Measurements from ENCODE around the gene PXN.
A peak's percentile ranks its signal among the peaks of the same experiment; 100 is the strongest.

PXN gene

DNA sequence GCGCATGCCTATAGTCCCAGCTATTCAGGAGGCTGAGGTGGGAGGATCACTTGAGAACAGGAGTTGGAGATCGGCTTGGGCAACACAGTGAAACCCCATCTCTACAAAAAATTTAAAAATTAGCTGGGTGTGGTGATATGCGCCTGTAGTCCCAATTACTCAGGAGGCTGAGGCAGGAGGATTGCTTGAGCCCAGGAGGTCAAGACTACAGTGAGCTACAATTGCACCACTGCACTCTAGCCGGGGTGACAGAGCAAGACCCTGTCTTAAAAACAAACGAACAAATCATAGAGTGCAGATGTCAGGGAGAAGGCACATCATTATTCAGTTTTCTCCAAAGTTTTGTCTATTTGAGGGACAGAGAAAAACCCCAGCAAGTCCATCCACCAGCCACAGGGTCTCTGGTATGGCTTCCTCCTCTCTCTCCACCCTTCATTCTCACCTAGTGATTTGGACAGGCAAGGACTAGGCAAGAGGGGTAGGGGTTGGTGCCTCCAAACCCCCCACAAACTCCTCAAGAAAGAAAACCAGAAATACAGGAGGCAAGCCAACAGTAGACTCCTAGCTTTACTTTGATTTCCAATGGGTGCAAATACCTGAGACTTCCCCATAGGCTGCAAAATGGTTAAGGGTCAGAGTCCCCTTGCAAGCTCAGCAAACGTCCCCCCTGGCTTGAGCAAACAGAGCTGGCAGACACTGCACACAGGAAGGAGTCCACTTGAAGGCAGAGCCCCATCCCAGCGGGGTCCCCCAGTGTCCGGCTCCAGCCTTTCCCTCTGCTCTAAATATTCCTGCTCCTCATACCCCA, 38.1 kb downstream of the PXN start:
- H3K4me3 ChIP-seq (ENCODE audit: insufficient read length, low read depth) = no peak overlapping the region
- no peak overlapping the region for H3K9ac ChIP-seq (ENCODE audit: insufficient read length, low read depth)
- DNase-seq (ENCODE audit: low read depth, low spot score) = no peak
- no peaks in the 10 kb centered on the region for H3K9me3 ChIP-seq (ENCODE audit: insufficient read depth, low read length)
- peaks cover 56% of the 10 kb centered on the region for H3K4me1 ChIP-seq (ENCODE audit: insufficient read depth, insufficient read length)
- H3K27me3 ChIP-seq (ENCODE audit: insufficient read depth, insufficient read length) = no peaks in the 10 kb centered on the region
- H3K36me3 ChIP-seq (ENCODE audit: insufficient read depth, insufficient read length, low read length) = peaks cover 47% of the 10 kb centered on the region
- TF ChIP-seq ZNF274 (IDR thresholded peaks at IDR 0.05; ENCODE audit: low read depth, low read length) (no peak), SUZ12 (IDR thresholded peaks at IDR 0.05; ENCODE audit: extremely low read depth, insufficient read depth, insufficient read length) (no peak), YY1 (IDR thresholded peaks at IDR 0.05; ENCODE audit: insufficient read depth, insufficient read length) (no peak)

GRCh38 chr12:120225852-120226640, 39.5 kb downstream of the PXN start:
- Histone ChIP-seq H3K27me3 (ENCODE audit: insufficient read depth, insufficient read length) (no peaks in the 10 kb centered on the region), H3K9ac (ENCODE audit: insufficient read length, low read depth) (peak overlapping the region; percentile 52), H3K9me3 (ENCODE audit: insufficient read depth, low read length) (no peaks in the 10 kb centered on the region), H3K4me1 (ENCODE audit: insufficient read depth, insufficient read length) (peaks cover 60% of the 10 kb centered on the region), H3K36me3 (ENCODE audit: insufficient read depth, insufficient read length, low read length) (peaks cover 61% of the 10 kb centered on the region), H3K4me3 (ENCODE audit: insufficient read length, low read depth) (no peak overlapping the region)
- no peak for DNase-seq (ENCODE audit: low read depth, low spot score)
- TF ChIP-seq ZNF274 (IDR thresholded peaks at IDR 0.05; ENCODE audit: low read depth, low read length) = no peak
- no peak for TF ChIP-seq YY1 (IDR thresholded peaks at IDR 0.05; ENCODE audit: insufficient read depth, insufficient read length)
- no peak for TF ChIP-seq SUZ12 (IDR thresholded peaks at IDR 0.05; ENCODE audit: extremely low read depth, insufficient read depth, insufficient read length)

- DNase-seq (ENCODE audit: low read depth, low spot score) = no peak
- no peak overlapping the region for H3K4me3 ChIP-seq (ENCODE audit: insufficient read length, low read depth)
These were observed 40.4 kb downstream of the PXN start for GRCh38 chr12:120225200-120225558.

DNA sequence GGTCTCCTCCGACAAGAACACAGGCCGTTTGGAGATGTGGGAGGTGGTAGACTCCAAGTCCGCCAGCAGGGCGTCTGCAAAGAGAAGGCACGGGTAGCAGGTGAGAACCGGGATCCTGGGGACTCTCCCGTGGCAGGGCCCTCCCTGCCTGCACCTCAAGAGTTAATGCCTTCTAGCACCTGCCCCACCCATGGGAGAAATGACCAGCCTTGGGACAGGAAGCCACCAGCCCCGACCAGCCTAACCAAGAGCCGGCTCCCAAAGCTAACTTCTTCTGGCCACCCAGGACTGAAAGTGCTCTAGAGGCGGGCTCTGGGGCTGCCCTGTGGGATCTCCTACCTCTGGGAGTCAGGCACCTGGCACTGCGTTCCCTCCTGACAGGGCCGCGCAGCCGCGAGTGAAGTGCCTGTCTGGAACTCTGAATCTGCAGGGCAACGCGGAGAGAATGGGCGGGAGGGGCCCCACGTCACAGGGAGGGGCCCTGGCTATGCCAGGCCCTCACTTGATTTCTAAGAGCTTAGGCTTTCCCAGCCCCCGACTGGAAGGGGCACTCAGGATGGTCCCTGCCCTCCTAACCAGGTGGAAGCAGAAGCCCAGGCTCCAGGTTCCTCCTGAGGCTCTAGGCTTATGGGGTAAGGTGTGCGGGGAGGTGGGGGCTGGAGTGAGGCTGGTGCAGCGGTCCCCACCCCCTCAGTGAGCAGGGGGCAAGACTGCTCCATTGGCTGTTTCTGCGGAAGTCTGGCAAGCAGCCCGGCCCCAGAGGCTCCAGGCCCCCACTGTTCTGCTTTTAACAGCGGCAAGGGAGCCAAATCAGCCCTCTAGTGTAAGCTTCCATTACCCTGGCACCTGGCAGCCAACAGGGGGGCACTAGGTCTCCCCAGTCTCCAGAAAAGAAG, 41.0 kb downstream of the PXN start:
- Histone ChIP-seq H3K9ac (ENCODE audit: insufficient read length, low read depth) (peak overlapping the region; percentile 52), H3K4me1 (ENCODE audit: insufficient read depth, insufficient read length) (peaks cover 61% of the 10 kb centered on the region), H3K27me3 (ENCODE audit: insufficient read depth, insufficient read length) (no peaks in the 10 kb centered on the region), H3K9me3 (ENCODE audit: insufficient read depth, low read length) (no peaks in the 10 kb centered on the region), H3K4me3 (ENCODE audit: insufficient read length, low read depth) (no peak overlapping the region), H3K36me3 (ENCODE audit: insufficient read depth, insufficient read length, low read length) (peaks cover 76% of the 10 kb centered on the region)
- DNase-seq (ENCODE audit: low read depth, low spot score) = no peak
- TF ChIP-seq ZNF274 (IDR thresholded peaks at IDR 0.05; ENCODE audit: low read depth, low read length) = no peak
- no peak for TF ChIP-seq SUZ12 (IDR thresholded peaks at IDR 0.05; ENCODE audit: extremely low read depth, insufficient read depth, insufficient read length)
- TF ChIP-seq YY1 (IDR thresholded peaks at IDR 0.05; ENCODE audit: insufficient read depth, insufficient read length) = no peak

More at GRCh38 chr12:120225200-120225558, 40.4 kb downstream of the PXN start:
- peak overlapping the region; percentile 52 for H3K9ac ChIP-seq (ENCODE audit: insufficient read length, low read depth)
- H3K27me3 ChIP-seq (ENCODE audit: insufficient read depth, insufficient read length) = no peaks in the 10 kb centered on the region
- H3K36me3 ChIP-seq (ENCODE audit: insufficient read depth, insufficient read length, low read length) = peaks cover 70% of the 10 kb centered on the region
- H3K4me1 ChIP-seq (ENCODE audit: insufficient read depth, insufficient read length) = peaks cover 63% of the 10 kb centered on the region
- no peaks in the 10 kb centered on the region for H3K9me3 ChIP-seq (ENCODE audit: insufficient read depth, low read length)
- no peak for TF ChIP-seq ZNF274 (IDR thresholded peaks at IDR 0.05; ENCODE audit: low read depth, low read length)
- TF ChIP-seq YY1 (IDR thresholded peaks at IDR 0.05; ENCODE audit: insufficient read depth, insufficient read length) = no peak
- no peak for TF ChIP-seq SUZ12 (IDR thresholded peaks at IDR 0.05; ENCODE audit: extremely low read depth, insufficient read depth, insufficient read length)

DNA sequence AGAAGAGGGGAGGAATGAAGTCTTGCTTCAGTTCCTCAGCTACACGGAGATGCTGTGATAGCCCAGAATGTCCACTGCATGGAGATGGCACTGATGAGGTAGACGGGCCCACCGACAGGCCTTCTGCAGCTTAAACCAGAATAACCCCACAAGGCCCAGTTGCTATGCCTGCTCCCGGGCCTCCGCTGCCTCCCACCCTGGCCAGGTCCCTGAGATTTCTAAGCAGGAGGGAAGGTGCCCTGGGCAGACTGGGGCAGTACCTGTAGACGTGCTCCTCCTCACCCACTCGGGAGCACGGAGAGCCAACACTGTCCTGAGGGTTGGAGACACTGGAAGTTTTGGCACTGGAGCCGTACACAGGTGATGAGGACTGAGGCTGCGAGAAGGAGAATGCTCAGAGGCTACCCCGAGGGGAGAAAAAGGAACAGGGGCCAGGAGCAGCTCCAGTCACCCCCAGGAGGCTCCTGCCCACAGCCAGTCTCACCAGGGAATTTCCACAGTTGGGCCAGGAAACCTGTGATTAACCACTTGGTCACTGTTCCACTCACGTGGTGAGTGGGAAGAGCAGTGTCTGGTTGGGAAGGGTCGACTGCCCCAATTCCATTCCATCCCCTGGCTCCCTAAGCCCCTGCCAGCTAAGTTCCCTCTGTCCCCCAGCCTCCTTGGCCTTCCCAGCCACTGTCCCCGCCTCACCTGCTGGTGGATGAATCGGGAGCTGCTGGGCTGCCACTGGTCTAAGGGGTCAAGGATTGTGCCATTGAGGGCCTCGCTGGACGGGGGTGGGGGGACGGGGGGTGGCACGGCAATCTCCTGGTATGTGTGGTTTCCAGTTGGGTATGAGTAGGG, 41.8 kb downstream of the PXN start:
- H3K9ac ChIP-seq (ENCODE audit: insufficient read length, low read depth) = no peak overlapping the region
- peaks cover 85% of the 10 kb centered on the region for H3K36me3 ChIP-seq (ENCODE audit: insufficient read depth, insufficient read length, low read length)
- H3K9me3 ChIP-seq (ENCODE audit: insufficient read depth, low read length) = no peaks in the 10 kb centered on the region
- H3K27me3 ChIP-seq (ENCODE audit: insufficient read depth, insufficient read length) = no peaks in the 10 kb centered on the region
- no peak for DNase-seq (ENCODE audit: low read depth, low spot score)
- TF ChIP-seq ZNF274 (IDR thresholded peaks at IDR 0.05; ENCODE audit: low read depth, low read length) = no peak
- TF ChIP-seq YY1 (IDR thresholded peaks at IDR 0.05; ENCODE audit: insufficient read depth, insufficient read length) = no peak
- no peak for TF ChIP-seq SUZ12 (IDR thresholded peaks at IDR 0.05; ENCODE audit: extremely low read depth, insufficient read depth, insufficient read length)
- no peak overlapping the region for H3K4me3 ChIP-seq (ENCODE audit: insufficient read length, low read depth)
- H3K4me1 ChIP-seq (ENCODE audit: insufficient read depth, insufficient read length) = peaks cover 55% of the 10 kb centered on the region

DNA sequence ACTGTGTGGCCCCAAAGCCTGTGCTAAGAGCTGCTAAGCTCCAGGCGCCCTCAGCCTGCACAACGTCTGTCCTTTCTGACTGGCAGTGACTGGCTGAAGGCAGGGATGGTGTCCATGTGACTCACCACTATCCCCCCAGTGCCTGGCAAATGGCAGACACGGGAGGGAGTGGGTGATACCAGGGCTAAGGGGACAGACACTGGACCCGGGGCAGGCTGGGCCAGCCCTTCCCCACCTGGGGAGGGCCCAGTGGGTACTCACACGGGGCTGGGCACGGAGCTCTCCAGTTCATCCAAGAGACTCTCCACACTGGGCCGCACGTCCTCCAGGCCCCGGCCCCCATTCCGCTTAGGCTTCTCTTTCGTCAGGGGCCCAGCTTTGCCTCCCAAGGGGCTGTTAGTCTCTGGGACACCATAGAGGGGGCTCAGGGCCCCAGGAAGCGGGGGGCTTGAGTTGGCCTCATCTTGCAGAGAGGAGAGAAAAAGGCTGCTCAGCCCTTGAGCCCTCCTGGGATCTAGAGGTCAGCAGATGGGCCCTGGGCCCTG, 43.2 kb downstream of the PXN start:
- peaks cover 89% of the 10 kb centered on the region for H3K36me3 ChIP-seq (ENCODE audit: insufficient read depth, insufficient read length, low read length)

More for the DNA sequence above, 43.2 kb downstream of the PXN start:
- H3K9me3 ChIP-seq (ENCODE audit: insufficient read depth, low read length) = no peaks in the 10 kb centered on the region
- TF ChIP-seq YY1 (IDR thresholded peaks at IDR 0.05; ENCODE audit: insufficient read depth, insufficient read length) (no peak), SUZ12 (IDR thresholded peaks at IDR 0.05; ENCODE audit: extremely low read depth, insufficient read depth, insufficient read length) (no peak), ZNF274 (IDR thresholded peaks at IDR 0.05; ENCODE audit: low read depth, low read length) (no peak)
- H3K27me3 ChIP-seq (ENCODE audit: insufficient read depth, insufficient read length) = no peaks in the 10 kb centered on the region
- no peak overlapping the region for H3K4me3 ChIP-seq (ENCODE audit: insufficient read length, low read depth)
- H3K4me1 ChIP-seq (ENCODE audit: insufficient read depth, insufficient read length) = peaks cover 43% of the 10 kb centered on the region
- no peak overlapping the region for H3K9ac ChIP-seq (ENCODE audit: insufficient read length, low read depth)
- DNase-seq (ENCODE audit: low read depth, low spot score) = no peak
